22Rv1 (cell line): ENCODE measurements around the gene MAN2A1.

Source experiments
- CTCF ChIP-seq: fragments of 450-650 bp; IDR thresholded peaks from 2 replicates; pipeline ENCODE4 v1.5.1; 2017; ENCODE audit warnings: mild to moderate bottlenecking
- ZFX ChIP-seq: fragments of 450-650 bp; IDR thresholded peaks from 2 replicates; pipeline ENCODE4 v1.6.1; 2017; ENCODE audit warnings: antibody characterized with exemption, borderline replicate concordance

GRCh38 chr5:109697339-109697738 lies 7.6 kb downstream of the MAN2A1 start:
- TF ChIP-seq CTCF (no peak), ZFX (no peak)
